SU-DHL-6 (cell line): ENCODE results near the gene AMFR.

Experiments
- H2AFZ ChIP-seq: fragments of 200-600 bp; sonication (generic); 2 replicates; pipeline ENCODE4 v1.6.1; 2014; ENCODE audit warnings: low read depth, mild to moderate bottlenecking, moderate library complexity, mixed read lengths, antibody characterized with exemption, low read length; ENCODE audit not compliant: severe bottlenecking
- H3F3A ChIP-seq: fragments of 200-600 bp; shearing (Covaris generic); 2 replicates; pipeline ENCODE4 v1.6.0; 2016; ENCODE audit warnings: antibody characterized with exemption, mild to moderate bottlenecking; ENCODE audit not compliant: insufficient read depth
- H3K27ac ChIP-seq: fragments of 200-600 bp; sonication (generic); 2 replicates; pipeline ENCODE4 v1.5.1; 2016; ENCODE audit warnings: low read depth, mild to moderate bottlenecking, low read length, moderate library complexity, mixed read lengths
- H3K27me3 ChIP-seq: fragments of 200-600 bp; sonication (generic), shearing (Covaris generic); 2 replicates; pipeline ENCODE4 v1.6.0; 2014; ENCODE audit warnings: mild to moderate bottlenecking, low read length
- H3K36me3 ChIP-seq: fragments of 200-600 bp; sonication (generic); 2 replicates; pipeline ENCODE4 v1.6.1; 2014; ENCODE audit warnings: mild to moderate bottlenecking, low read length, mixed read lengths
- H3K4me2 ChIP-seq: fragments of 300-600, 200-600 bp; shearing (Covaris generic), sonication (generic); 2 replicates; pipeline ENCODE4 v1.6.0; 2014; ENCODE audit warnings: low read length, low read depth, mild to moderate bottlenecking; ENCODE audit not compliant: poor library complexity, severe bottlenecking
- H3K4me3 ChIP-seq: fragments of 200-600 bp; sonication (generic); 2 replicates; pipeline ENCODE4 v1.5.1; 2014; ENCODE audit warnings: antibody characterized with exemption, low read length, mild to moderate bottlenecking, mixed read lengths; ENCODE audit not compliant: insufficient read depth, poor library complexity, severe bottlenecking
- H3K79me2 ChIP-seq: fragments of 200-600 bp; sonication (generic); 2 replicates; pipeline ENCODE4 v1.6.1; 2014; ENCODE audit warnings: mild to moderate bottlenecking, low read length, moderate library complexity; ENCODE audit not compliant: insufficient read depth
- H3K9ac ChIP-seq: fragments of 200-600 bp; sonication (generic); 2 replicates; pipeline ENCODE4 v1.7.0; 2014; ENCODE audit warnings: mild to moderate bottlenecking, low read length
- H3K9me2 ChIP-seq: fragments of 200-600 bp; sonication (generic); replicated peaks from 2 replicates; pipeline ENCODE4 v1.6.1; 2014; ENCODE audit warnings: low read length; ENCODE audit not compliant: insufficient read depth
- H3K9me3 ChIP-seq: fragments of 200-600 bp; sonication (generic); 2 replicates; pipeline ENCODE4 v1.6.1; 2014; ENCODE audit warnings: low read length, mixed read lengths; ENCODE audit not compliant: insufficient read depth
- H4K20me1 ChIP-seq: fragments of 200-600 bp; sonication (generic); 2 replicates; pipeline ENCODE4 v1.6.1; 2014; ENCODE audit warnings: low read depth, mild to moderate bottlenecking, antibody characterized with exemption, low read length, moderate library complexity, mixed read lengths
- EZH2phosphoT487 ChIP-seq: fragments of 200-600 bp; sonication (generic), shearing (Covaris generic); conservative IDR thresholded peaks from 2 replicates; pipeline ENCODE4 v1.6.1; 2018; ENCODE audit warnings: mild to moderate bottlenecking, antibody characterized with exemption, low read length, moderate library complexity, mixed read lengths
- TF ChIP-seq, protein P1 (sequence below): fragments of 200-600 bp; sonication (generic); IDR thresholded peaks from one replicate; pipeline ENCODE4 v1.5.1; 2017; ENCODE audit warnings: antibody characterized with exemption, mild to moderate bottlenecking, low read length, moderate library complexity; ENCODE audit not compliant: insufficient read depth, poor library complexity, severe bottlenecking

AMFR gene

GRCh38 chr16:56425439-56425832, at the start of gene AMFR:
Gene AMFR (minus strand): TSS chr16:56425545. CDS start chr16:56425327, 218 bp downstream.
- Histone ChIP-seq H3K36me3 (peaks cover 3% of the 10 kb centered on the region; the same call in 1 of the 2 replicates), H3K4me3 (peak within 1 kb of the TSS; percentile 88), H3K9me2 (no peaks in the 10 kb centered on the region), H2AFZ (peak within 1 kb of the TSS; percentile 66), H3K27me3 (no peaks in the 10 kb centered on the region), H3K9ac (peak within 1 kb of the TSS; percentile 78), H4K20me1 (no peaks in the 10 kb centered on the region), H3F3A (peaks cover 78% of the 10 kb centered on the region), H3K79me2 (peaks cover 46% of the 10 kb centered on the region), H3K4me2 (peak within 1 kb of the TSS; percentile 98), H3K9me3 (no peaks in the 10 kb centered on the region), H3K27ac (peak within 1 kb of the TSS; percentile 91)
- no peak for TF ChIP-seq EZH2phosphoT487
- TF ChIP-seq, protein P1, sequence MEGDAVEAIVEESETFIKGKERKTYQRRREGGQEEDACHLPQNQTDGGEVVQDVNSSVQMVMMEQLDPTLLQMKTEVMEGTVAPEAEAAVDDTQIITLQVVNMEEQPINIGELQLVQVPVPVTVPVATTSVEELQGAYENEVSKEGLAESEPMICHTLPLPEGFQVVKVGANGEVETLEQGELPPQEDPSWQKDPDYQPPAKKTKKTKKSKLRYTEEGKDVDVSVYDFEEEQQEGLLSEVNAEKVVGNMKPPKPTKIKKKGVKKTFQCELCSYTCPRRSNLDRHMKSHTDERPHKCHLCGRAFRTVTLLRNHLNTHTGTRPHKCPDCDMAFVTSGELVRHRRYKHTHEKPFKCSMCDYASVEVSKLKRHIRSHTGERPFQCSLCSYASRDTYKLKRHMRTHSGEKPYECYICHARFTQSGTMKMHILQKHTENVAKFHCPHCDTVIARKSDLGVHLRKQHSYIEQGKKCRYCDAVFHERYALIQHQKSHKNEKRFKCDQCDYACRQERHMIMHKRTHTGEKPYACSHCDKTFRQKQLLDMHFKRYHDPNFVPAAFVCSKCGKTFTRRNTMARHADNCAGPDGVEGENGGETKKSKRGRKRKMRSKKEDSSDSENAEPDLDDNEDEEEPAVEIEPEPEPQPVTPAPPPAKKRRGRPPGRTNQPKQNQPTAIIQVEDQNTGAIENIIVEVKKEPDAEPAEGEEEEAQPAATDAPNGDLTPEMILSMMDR, result no peak

- TF ChIP-seq, protein P1, result no peak
- TF ChIP-seq EZH2phosphoT487, result no peak
- no peaks in the 10 kb centered on the region for H3K79me2 ChIP-seq
- no peak overlapping the region for H3K9ac ChIP-seq
- H3K9me3 ChIP-seq, result no peaks in the 10 kb centered on the region
- H3K4me3 ChIP-seq, result no peak overlapping the region
- no peaks in the 10 kb centered on the region for H3F3A ChIP-seq
- no peak overlapping the region for H3K4me2 ChIP-seq
- peaks cover 37% of the 10 kb centered on the region for H3K36me3 ChIP-seq
- H3K27ac ChIP-seq, result no peak overlapping the region
- no peaks in the 10 kb centered on the region for H3K9me2 ChIP-seq
- H4K20me1 ChIP-seq, result no peaks in the 10 kb centered on the region
- no peaks in the 10 kb centered on the region for H3K27me3 ChIP-seq
- H2AFZ ChIP-seq, result no peak overlapping the region
These were observed 45.3 kb upstream of the AMFR start for GRCh38 chr16:56470666-56471065.

DNA sequence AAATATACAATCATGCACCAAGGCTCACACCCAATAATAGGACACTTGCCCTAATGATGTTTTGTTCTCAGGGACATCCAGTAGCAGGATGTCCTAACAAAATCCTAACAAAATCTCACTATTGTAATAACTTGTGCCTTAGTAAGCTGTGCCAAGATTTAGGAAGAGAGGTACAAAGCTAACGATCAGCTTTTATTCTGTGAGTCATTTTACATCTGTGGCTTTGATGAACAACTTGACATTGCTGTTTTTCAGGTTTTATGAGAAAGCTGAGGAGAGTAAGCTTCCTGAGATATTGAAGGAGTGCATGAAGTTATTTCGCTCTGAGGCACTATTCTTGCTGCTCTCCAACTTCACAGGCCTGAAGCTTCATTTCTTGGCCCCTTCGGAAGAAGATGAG, 44.9 kb upstream of the AMFR start:
- H3K9me3 ChIP-seq, result no peaks in the 10 kb centered on the region
- peaks cover 36% of the 10 kb centered on the region for H3K36me3 ChIP-seq
- H3K4me3 ChIP-seq, result no peak overlapping the region
- H4K20me1 ChIP-seq, result no peaks in the 10 kb centered on the region
- H3K9me2 ChIP-seq, result no peaks in the 10 kb centered on the region
- no peak overlapping the region for H3K9ac ChIP-seq
- H3K79me2 ChIP-seq, result no peaks in the 10 kb centered on the region
- no peak overlapping the region for H3K27ac ChIP-seq
- H3F3A ChIP-seq, result no peaks in the 10 kb centered on the region
- TF ChIP-seq, protein P1, result no peak
- H2AFZ ChIP-seq, result no peak overlapping the region
- no peak overlapping the region for H3K4me2 ChIP-seq
- H3K27me3 ChIP-seq, result no peaks in the 10 kb centered on the region

DNA sequence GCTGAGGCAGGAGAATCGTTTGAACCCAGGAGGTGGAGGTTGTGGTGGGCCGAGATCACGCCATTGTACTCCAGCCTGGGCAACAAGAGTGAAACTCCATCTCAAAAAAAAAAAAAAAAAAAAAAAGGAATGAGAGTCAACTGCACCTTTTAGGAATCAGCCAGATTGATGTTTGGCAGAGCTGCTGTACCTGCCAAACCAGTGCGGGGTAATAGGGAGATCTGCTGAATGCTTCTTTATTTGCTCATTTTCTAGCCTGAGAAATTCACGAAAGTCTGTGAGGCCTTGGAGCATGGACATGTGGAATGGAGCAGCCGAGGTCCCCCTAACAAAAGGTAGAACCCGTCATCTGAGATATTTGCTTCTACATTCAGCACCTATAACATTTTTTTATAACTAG, 44.4 kb upstream of the AMFR start:
- Histone ChIP-seq H3K9me3 (no peaks in the 10 kb centered on the region), H4K20me1 (no peaks in the 10 kb centered on the region), H3K9ac (no peak overlapping the region), H3K4me3 (no peak overlapping the region), H2AFZ (no peak overlapping the region), H3K4me2 (no peak overlapping the region), H3K79me2 (no peaks in the 10 kb centered on the region), H3F3A (no peaks in the 10 kb centered on the region), H3K27me3 (no peaks in the 10 kb centered on the region), H3K27ac (no peak overlapping the region), H3K9me2 (no peaks in the 10 kb centered on the region), H3K36me3 (peaks cover 33% of the 10 kb centered on the region)
- TF ChIP-seq, protein P1, result no peak
- no peak for TF ChIP-seq EZH2phosphoT487
